GM21515 (cell line): ENCODE measurements around the gene CLPTM1.
"Not testable (repeated sequence)": the region's sequence is repeated elsewhere in the genome, so short reads cannot be mapped to it uniquely, and the experiment has no call there.

Experiments used
- ATAC-seq: cut with Tn5 transposase; IDR thresholded peaks from one replicate; pipeline ENCODE4 v1.9.1; 2021; ENCODE audit not compliant: unreplicated experiment

The CLPTM1 gene, protein sequence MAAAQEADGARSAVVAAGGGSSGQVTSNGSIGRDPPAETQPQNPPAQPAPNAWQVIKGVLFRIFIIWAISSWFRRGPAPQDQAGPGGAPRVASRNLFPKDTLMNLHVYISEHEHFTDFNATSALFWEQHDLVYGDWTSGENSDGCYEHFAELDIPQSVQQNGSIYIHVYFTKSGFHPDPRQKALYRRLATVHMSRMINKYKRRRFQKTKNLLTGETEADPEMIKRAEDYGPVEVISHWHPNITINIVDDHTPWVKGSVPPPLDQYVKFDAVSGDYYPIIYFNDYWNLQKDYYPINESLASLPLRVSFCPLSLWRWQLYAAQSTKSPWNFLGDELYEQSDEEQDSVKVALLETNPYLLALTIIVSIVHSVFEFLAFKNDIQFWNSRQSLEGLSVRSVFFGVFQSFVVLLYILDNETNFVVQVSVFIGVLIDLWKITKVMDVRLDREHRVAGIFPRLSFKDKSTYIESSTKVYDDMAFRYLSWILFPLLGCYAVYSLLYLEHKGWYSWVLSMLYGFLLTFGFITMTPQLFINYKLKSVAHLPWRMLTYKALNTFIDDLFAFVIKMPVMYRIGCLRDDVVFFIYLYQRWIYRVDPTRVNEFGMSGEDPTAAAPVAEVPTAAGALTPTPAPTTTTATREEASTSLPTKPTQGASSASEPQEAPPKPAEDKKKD

DNA sequence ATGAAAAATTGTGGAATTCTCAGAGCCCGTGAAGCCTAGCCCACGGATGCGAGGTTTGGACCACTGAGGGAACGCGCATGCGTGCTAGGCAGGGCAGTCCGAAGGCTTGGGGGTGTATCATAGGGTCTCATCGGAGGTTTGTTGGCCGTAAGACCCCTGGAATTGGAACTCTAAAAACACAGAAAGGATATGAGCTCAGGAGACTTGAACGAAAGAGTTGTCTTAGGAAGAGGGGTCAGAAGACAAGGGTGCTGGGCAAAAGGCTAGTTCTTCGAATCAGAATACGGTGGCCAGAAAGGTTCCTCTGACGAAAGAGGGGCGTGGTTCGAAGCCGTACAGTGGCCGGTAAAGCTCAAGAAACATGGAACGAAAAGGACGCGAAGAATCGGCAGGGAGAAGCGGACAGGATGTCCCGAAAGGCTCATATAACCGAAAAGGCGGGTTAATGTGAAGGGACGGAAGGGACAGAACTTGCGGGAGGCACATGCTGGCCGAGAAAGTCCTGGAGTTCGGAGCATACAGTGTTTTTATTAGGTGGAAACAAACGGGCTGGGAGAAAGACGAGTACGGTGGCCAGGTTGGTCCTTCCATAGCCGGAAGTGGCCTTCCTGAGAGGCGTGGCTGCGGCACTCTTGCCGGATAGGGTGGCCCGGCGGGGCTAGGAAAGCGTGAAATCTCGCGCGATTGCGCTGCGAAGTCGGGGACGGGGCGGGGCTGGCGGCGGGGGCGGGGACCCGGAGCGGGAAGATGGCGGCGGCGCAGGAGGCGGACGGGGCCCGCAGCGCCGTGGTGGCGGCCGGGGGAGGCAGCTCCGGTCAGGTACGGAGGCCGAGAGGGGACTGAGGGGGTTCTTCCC lies at the start of gene CLPTM1:
Gene CLPTM1, plus strand, starts transcription at position 732 of the 856 bp plus-strand sequence. Its CDS starts 16 bp downstream, at position 748.
- ATAC-seq = peak; percentile 76

DNA sequence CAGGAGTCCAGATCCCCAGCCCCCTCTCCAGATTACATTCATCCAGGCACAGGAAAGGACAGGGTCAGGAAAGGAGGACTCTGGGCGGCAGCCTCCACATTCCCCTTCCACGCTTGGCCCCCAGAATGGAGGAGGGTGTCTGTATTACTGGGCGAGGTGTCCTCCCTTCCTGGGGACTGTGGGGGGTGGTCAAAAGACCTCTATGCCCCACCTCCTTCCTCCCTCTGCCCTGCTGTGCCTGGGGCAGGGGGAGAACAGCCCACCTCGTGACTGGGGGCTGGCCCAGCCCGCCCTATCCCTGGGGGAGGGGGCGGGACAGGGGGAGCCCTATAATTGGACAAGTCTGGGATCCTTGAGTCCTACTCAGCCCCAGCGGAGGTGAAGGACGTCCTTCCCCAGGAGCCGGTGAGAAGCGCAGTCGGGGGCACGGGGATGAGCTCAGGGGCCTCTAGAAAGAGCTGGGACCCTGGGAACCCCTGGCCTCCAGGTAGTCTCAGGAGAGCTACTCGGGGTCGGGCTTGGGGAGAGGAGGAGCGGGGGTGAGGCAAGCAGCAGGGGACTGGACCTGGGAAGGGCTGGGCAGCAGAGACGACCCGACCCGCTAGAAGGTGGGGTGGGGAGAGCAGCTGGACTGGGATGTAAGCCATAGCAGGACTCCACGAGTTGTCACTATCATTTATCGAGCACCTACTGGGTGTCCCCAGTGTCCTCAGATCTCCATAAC lies 49.6 kb upstream of the CLPTM1 start, which contains the start of gene APOE:
Gene APOE, plus strand, starts transcription at position 360 of the 724 bp plus-strand sequence. CDS start 829 bp downstream, outside the sequence.
- no peak for ATAC-seq

DNA sequence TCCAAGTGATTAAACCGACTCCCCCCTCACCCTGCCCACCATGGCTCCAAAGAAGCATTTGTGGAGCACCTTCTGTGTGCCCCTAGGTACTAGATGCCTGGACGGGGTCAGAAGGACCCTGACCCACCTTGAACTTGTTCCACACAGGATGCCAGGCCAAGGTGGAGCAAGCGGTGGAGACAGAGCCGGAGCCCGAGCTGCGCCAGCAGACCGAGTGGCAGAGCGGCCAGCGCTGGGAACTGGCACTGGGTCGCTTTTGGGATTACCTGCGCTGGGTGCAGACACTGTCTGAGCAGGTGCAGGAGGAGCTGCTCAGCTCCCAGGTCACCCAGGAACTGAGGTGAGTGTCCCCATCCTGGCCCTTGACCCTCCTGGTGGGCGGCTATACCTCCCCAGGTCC lies 47.6 kb upstream of the CLPTM1 start:
- ATAC-seq = no peak

DNA sequence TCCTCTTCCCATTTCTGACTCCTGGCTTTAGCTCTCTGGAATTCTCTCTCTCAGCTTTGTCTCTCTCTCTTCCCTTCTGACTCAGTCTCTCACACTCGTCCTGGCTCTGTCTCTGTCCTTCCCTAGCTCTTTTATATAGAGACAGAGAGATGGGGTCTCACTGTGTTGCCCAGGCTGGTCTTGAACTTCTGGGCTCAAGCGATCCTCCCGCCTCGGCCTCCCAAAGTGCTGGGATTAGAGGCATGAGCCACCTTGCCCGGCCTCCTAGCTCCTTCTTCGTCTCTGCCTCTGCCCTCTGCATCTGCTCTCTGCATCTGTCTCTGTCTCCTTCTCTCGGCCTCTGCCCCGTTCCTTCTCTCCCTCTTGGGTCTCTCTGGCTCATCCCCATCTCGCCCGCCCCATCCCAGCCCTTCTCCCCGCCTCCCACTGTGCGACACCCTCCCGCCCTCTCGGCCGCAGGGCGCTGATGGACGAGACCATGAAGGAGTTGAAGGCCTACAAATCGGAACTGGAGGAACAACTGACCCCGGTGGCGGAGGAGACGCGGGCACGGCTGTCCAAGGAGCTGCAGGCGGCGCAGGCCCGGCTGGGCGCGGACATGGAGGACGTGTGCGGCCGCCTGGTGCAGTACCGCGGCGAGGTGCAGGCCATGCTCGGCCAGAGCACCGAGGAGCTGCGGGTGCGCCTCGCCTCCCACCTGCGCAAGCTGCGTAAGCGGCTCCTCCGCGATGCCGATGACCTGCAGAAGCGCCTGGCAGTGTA lies 46.9 kb upstream of the CLPTM1 start:
- no peak for ATAC-seq

DNA sequence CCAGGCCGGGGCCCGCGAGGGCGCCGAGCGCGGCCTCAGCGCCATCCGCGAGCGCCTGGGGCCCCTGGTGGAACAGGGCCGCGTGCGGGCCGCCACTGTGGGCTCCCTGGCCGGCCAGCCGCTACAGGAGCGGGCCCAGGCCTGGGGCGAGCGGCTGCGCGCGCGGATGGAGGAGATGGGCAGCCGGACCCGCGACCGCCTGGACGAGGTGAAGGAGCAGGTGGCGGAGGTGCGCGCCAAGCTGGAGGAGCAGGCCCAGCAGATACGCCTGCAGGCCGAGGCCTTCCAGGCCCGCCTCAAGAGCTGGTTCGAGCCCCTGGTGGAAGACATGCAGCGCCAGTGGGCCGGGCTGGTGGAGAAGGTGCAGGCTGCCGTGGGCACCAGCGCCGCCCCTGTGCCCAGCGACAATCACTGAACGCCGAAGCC lies 46.3 kb upstream of the CLPTM1 start:
- ATAC-seq = no peak

DNA sequence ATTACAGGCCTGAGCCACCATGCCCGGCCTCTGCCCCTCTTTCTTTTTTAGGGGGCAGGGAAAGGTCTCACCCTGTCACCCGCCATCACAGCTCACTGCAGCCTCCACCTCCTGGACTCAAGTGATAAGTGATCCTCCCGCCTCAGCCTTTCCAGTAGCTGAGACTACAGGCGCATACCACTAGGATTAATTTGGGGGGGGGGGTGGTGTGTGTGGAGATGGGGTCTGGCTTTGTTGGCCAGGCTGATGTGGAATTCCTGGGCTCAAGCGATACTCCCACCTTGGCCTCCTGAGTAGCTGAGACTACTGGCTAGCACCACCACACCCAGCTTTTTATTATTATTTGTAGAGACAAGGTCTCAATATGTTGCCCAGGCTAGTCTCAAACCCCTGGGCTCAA lies 45.4 kb upstream of the CLPTM1 start:
- no peak for ATAC-seq

DNA sequence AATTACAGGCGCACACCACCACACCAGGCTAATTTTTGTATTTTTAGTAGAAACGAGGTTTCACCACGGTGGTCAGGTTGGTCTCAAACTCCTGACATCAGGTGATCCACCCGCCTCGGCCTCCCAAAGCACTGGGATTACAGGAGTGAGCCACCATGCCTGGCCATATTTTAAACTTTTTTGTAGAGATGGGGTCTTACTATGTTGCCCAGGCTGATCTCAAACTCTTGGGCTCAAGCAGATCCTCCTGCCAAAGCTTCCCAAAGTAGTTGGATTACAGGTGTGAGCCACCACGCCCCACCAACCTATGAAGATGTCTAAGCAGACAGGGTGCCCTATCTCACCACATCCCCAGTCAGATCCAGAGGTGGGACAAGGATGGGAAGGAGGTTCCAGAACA lies 43.3 kb upstream of the CLPTM1 start:
- not testable (repeated sequence) for ATAC-seq

DNA sequence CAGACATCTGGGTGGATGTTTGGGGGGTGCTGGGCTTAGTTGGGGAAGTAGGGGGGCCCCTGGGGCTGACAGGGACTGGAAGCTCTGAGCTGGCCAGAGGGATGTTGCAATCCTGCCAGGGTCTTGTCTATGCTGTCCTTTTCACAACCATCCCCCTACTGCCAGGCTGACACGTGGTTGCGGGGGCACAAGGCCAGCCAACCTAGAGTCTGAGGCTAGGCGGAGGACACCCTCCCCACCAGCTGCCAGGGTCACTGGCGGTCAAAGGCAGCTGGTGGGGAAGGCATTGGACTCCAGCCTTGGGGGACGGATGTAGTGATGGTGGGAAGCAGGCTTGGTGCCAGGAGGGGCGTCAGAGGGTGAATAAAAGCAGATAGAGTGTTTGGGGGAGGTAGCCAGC lies 42.3 kb upstream of the CLPTM1 start:
- ATAC-seq = no peak

DNA sequence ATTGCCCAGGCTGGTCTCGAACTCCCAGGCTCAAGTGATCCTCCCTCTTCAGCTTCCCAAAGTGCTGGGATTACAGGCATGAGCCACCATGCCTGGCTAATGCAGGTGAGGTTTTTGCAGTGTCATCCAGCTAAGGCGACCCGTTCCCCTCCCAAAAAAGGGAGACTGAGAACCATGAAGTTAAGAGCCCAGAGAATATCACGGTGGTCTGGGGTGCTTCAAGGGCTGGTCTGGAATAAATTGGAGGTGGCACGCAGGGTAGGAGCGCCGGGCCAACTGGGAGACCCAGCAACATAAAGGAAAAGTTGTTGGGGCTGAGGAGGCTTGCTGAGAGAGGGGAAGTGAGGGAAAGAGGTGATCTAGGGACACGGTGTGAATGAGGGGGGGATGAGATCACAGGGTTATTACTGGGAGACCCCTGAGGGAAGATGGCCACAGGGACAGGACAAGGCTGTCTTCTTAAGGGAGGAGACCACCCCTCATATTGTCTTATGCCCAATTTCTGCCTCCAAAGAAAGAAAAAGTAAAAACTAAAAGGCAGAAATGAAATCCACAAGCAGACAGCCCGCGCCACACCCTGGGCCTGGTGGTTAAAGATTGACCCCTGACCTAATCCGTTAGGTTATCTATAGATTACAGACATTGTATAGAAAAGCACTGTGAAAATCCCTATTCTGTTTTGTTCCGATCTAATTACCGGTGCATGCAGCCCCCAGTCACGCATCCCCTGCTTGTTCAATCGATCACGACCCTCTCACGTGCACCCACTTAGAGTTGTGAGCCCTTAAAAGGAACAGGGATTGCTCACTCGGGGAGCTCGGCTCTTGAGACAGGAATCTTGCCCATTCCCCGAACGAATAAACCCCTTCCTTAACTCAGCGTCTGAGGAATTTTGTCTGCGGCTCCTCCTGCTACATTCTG lies 41.4 kb upstream of the CLPTM1 start:
- not testable (repeated sequence) for ATAC-seq

DNA sequence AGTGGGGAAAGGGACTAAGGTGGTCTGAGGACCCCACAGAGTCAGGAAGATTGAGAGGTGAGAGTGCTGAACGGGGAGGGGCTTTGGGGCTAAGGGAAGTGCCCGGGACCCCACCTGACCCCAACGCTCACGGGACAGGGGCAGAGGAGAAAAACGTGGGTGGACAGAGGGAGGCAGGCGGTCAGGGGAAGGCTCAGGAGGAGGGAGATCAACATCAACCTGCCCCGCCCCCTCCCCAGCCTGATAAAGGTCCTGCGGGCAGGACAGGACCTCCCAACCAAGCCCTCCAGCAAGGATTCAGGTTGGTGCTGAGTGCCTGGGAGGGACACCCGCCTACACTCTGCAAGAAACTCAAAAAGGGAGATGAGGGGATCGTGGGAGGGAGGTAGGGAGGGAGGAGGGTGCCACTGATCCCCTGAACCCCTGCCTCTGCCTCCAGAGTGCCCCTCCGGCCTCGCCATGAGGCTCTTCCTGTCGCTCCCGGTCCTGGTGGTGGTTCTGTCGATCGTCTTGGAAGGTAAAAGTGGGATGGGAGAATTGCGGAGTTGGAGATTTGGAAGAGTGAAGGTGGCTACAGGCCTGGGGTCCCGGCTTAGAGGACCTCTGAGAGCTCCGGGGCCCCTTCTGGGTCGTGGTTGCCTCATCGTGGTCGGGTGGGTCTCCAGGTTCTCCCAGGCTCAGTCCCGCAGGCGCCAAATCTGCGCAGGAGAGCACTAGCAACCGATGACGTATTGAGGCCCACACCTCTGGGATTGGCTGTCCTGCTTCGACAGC lies 40.6 kb upstream of the CLPTM1 start, which contains the start of gene APOC1:
Gene APOC1, plus strand, starts transcription at position 176 of the 774 bp plus-strand sequence. Its CDS starts 284 bp downstream, at position 460.
- ATAC-seq = peak; percentile 84

DNA sequence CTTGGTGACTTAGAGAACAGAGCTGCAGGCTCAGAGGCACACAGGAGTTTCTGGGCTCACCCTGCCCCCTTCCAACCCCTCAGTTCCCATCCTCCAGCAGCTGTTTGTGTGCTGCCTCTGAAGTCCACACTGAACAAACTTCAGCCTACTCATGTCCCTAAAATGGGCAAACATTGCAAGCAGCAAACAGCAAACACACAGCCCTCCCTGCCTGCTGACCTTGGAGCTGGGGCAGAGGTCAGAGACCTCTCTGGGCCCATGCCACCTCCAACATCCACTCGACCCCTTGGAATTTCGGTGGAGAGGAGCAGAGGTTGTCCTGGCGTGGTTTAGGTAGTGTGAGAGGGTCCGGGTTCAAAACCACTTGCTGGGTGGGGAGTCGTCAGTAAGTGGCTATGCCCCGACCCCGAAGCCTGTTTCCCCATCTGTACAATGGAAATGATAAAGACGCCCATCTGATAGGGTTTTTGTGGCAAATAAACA lies 30.9 kb upstream of the CLPTM1 start:
- no peak for ATAC-seq

DNA sequence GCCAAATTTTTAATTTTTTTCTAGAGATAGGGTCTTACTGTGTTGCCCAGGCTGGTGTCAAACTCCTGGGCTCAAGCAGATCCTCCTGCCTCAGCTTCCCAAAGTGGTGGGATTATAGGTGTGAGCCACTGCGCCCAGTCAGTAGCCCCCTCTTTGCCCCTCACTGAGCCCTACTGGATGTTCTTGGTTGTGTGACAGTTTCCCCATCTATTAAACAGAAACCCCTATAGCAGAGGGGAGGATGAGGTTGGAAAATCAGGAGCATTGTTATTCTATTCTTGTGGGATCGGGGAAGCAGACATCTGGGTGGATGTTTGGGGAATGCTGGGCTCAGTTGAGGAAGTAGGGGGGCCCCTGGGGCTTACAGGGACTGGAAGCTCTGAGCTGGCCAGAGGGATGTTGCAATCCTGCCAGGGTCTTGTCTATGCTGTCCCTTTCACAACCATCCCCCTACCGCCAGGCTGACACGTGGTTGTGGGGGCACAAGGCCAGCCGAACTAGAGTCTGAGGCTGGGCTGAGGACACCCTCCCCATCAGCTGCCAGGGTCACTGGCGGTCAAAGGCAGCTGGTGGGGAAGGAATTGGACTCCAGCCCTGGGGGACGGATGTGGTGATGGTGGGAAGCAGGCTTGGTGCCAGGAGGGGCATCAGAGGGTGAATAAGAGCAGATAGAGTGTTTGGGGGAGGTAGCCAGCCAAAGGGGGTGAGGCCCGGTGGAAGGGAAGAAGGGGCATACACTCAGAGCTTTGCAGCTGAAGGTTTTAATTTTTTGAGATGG lies 29.9 kb upstream of the CLPTM1 start:
- ATAC-seq = no peak

DNA sequence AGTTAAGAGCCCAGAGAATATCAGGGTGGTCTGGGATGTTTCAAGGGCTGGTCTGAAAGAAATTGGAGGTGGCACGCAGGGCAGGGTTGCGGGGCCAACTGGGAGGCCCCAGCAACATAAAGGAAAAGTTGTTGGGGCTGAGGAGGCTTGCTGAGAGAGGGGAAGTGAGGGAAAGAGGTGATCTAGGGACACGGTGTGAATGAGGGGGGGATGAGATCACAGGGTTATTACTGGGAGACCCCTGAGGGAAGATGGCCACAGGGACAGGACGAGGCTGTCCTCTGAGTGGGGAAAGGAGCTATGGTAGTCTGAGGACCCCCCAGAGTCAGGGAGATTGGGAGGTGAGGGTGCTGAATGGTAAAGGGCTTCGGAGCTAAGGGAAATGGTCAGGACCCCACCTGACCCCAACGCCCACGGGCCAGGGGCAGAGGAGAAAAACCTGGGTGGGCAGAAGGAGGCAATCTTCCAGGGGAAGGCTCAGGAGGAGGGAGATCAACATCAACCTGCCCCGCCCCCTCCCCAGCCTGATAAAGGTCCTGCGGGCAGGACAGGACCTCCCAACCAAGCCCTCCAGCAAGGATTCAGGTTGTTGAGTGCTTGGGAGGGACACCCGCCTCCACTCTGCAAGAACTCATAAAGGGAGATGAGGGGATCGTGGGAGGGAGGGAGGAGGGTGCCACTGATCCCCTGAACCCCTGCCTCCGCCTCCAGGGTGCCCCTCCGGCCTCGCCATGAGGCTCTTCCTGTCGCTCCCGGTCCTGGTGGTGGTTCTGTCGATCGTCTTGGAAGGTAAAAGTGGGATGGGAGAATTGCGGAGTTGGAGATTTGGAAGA lies 28.7 kb upstream of the CLPTM1 start:
- not testable (repeated sequence) for ATAC-seq

DNA sequence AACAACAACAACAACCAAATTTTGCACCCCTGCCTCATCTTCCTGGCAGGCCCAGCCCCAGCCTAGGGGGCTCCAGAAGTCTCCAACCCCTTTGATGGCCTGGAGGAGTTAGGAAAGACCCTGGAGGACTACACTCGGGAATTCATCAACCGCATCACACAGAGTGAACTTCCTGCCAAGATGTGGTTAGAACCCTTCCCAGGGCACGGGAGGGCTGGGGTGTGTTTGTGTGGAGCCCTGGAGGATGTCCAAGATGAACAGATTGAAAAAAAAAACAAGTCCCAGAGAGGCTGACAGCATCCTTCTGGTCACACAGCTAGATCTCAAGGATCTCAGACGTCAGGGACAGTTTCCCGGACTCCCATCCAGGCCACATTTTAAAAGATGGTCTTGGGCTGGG lies 27.4 kb upstream of the CLPTM1 start:
- ATAC-seq = no peak

DNA sequence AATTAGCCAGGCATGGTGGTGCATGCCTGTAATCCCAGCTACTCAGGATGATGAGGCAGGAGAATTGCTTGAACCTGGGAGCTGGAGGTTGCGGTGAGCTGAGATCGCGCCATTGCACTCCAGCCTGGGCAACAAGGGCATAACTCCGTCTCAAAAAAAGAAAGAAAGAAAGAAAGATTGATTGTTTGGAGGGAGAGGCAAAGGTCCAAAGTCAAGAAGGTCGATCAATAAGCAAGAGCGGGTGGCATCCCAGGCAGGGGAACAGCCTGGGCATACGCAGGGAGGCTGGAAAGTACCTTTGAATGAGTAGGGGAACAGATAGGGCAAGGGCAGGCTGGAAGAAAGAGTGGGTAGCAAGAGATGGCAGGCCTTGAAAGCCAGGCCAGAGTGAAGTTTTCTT lies 25.1 kb upstream of the CLPTM1 start:
- ATAC-seq = no peak

DNA sequence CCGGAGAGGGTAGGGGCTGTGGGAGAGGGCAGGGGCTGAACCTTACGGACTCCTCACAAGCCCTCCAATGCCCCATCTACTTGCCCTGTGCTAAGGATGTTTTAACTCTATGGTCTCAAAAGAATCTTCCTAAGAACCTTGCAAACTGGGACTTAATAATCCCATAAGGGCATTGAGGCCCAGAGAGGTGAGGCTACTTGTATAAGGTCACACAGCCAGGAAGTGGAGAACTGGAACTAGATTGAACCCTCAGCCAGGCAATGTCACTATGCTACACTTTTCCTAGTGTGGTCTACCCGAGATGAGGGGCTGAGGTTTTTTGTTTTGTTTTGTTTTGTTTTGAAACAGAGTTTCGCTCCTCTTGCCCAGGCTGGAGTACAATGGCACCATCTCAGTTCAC lies 23.6 kb upstream of the CLPTM1 start:
- no peak for ATAC-seq
